Parathyroid adenoma (tissue), 2 donors: ENCODE measurements around the gene HERPUD1.

Experiments used
- H2AFZ ChIP-seq: fragments of 300-600 bp; sonication (generic); one replicate; pipeline ENCODE4 v1.7.0; 2017; ENCODE audit warnings: antibody characterized with exemption, mild to moderate bottlenecking
- H3K27ac ChIP-seq: fragments of 300-600 bp; sonication (generic); one replicate; pipeline ENCODE4 v1.7.0; 2017
- H3K27me3 ChIP-seq: fragments of 300-600 bp; sonication (generic); one replicate; pipeline ENCODE4 v1.7.0; 2017; ENCODE audit warnings: low read length; ENCODE audit not compliant: control insufficient read depth, insufficient read depth
- H3K36me3 ChIP-seq: fragments of 300-600 bp; sonication (generic); one replicate; pipeline ENCODE4 v1.7.0; 2017; ENCODE audit warnings: low read length; ENCODE audit not compliant: control insufficient read depth, insufficient read depth
- H3K4me1 ChIP-seq: fragments of 300-600 bp; sonication (generic); one replicate; pipeline ENCODE4 v1.7.0; 2017; ENCODE audit warnings: control low read depth
- H3K4me2 ChIP-seq: fragments of 300-600 bp; sonication (generic); one replicate; pipeline ENCODE4 v1.7.0; 2017; ENCODE audit warnings: low read length
- H3K4me3 ChIP-seq: fragments of 300-600 bp; sonication (generic); one replicate; pipeline ENCODE4 v1.7.0; 2017; ENCODE audit warnings: low read depth, low read length
- H3K79me2 ChIP-seq: fragments of 300-600 bp; sonication (generic); one replicate; pipeline ENCODE4 v1.7.0; 2017; ENCODE audit warnings: control low read depth
- H3K9ac ChIP-seq: fragments of 300-600 bp; sonication (generic); one replicate; pipeline ENCODE4 v1.7.0; 2017; ENCODE audit warnings: mild to moderate bottlenecking
- H3K9me3 ChIP-seq: fragments of 300-600 bp; sonication (generic); one replicate; pipeline ENCODE4 v1.7.0; 2017; ENCODE audit warnings: low read length; ENCODE audit not compliant: control insufficient read depth
- TF ChIP-seq, protein P1 (sequence below): fragments of 300-600 bp; sonication (generic); IDR thresholded peaks from one replicate; pipeline ENCODE4 v1.7.0; 2017; ENCODE audit warnings: antibody characterized with exemption, mild to moderate bottlenecking
- donor health status: primary hyperparathyroidism.

HERPUD1 gene

DNA sequence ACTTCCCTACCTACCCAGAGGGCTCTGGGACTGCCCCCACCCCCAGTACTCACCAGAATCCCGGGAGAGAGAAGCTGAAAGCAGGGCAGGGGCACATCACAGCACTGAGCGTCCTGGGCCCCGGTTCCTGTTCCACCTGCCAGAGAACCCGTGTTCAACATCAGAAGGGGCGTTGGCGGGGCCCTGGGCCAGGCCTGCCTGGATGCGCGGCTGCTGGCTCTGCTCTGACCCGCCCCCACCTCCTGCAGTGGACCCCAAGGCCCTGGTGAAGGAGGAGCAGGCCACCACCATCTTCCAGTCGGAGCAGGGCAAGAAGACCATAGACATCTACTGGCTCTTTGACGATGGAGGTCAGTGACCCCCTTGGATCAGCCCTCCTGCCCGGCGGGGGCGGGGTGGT lies 39.2 kb upstream of the HERPUD1 start:
- no peaks in the 10 kb centered on the region for H3K27me3 ChIP-seq
- H3K79me2 ChIP-seq = no peaks in the 10 kb centered on the region
- no peaks in the 10 kb centered on the region for H3K9me3 ChIP-seq
- H3K9ac ChIP-seq = no peak overlapping the region
- TF ChIP-seq, protein P1, sequence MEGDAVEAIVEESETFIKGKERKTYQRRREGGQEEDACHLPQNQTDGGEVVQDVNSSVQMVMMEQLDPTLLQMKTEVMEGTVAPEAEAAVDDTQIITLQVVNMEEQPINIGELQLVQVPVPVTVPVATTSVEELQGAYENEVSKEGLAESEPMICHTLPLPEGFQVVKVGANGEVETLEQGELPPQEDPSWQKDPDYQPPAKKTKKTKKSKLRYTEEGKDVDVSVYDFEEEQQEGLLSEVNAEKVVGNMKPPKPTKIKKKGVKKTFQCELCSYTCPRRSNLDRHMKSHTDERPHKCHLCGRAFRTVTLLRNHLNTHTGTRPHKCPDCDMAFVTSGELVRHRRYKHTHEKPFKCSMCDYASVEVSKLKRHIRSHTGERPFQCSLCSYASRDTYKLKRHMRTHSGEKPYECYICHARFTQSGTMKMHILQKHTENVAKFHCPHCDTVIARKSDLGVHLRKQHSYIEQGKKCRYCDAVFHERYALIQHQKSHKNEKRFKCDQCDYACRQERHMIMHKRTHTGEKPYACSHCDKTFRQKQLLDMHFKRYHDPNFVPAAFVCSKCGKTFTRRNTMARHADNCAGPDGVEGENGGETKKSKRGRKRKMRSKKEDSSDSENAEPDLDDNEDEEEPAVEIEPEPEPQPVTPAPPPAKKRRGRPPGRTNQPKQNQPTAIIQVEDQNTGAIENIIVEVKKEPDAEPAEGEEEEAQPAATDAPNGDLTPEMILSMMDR = no peak
- no peaks in the 10 kb centered on the region for H3K36me3 ChIP-seq
- H3K4me2 ChIP-seq = no peak overlapping the region
- no peak overlapping the region for H3K4me3 ChIP-seq
- no peak overlapping the region for H3K27ac ChIP-seq
- no peaks in the 10 kb centered on the region for H3K4me1 ChIP-seq
- no peak overlapping the region for H2AFZ ChIP-seq

DNA sequence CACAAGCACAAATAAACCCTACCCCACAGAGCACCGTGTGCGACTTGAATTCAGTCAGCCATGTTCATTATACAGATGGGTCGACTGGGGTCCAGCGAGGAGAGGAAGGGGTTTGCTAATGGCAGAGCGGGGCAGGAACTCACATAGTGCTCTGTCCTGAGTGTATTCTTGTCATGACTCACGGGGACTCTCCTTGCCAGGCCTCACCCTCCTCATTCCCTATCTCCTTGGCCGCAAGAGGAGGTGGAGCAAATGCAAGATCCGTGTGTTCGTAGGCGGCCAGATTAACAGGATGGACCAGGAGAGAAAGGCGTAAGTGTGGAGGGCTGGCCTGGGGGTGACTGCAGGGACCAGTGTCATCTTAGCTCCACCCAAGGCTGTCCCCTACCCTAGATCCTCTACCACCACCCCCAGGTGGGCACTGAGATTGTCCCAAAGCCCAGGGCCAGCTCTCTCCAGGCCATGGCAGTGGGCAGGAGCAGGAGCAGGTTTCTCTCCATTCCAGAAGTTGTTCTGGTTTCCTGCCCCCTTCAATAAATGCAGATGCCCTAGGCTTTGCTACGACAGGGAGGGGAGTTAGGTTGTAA lies 37.5 kb upstream of the HERPUD1 start:
- Histone ChIP-seq H3K36me3 (no peaks in the 10 kb centered on the region), H3K9ac (no peak overlapping the region), H3K9me3 (no peaks in the 10 kb centered on the region), H3K4me3 (no peak overlapping the region), H3K27me3 (no peaks in the 10 kb centered on the region), H3K79me2 (no peaks in the 10 kb centered on the region), H3K27ac (no peak overlapping the region), H3K4me2 (no peak overlapping the region), H2AFZ (no peak overlapping the region), H3K4me1 (no peaks in the 10 kb centered on the region)
- TF ChIP-seq, protein P1 = no peak

DNA sequence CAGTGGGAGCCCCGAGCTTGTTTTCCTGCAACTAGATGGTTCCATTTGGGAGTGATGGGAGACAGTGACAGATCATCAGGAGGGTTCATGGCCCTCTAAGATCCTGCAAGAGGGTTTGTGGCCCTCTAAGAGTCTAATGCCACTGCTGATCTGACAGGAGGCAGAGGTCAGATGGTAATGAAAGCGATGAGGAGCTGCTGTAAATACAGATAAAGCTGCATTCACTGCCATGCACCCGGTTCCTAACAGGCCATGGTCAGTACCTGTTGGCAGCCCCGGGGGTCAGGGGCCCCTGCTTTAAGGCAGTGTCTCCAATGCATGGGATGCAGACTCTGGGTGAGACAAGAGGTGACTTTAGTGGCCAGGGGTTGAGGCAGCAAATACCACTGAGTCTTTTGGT lies 36.1 kb upstream of the HERPUD1 start:
- H3K9me3 ChIP-seq = no peaks in the 10 kb centered on the region
- no peak overlapping the region for H3K4me2 ChIP-seq
- H3K79me2 ChIP-seq = no peaks in the 10 kb centered on the region
- no peak overlapping the region for H3K4me3 ChIP-seq
- no peaks in the 10 kb centered on the region for H3K27me3 ChIP-seq
- no peaks in the 10 kb centered on the region for H3K4me1 ChIP-seq
- TF ChIP-seq, protein P1 = no peak
- no peaks in the 10 kb centered on the region for H3K36me3 ChIP-seq
- H3K9ac ChIP-seq = no peak overlapping the region
- no peak overlapping the region for H2AFZ ChIP-seq
- no peak overlapping the region for H3K27ac ChIP-seq

- H3K27me3 ChIP-seq = no peaks in the 10 kb centered on the region
- H3K9ac ChIP-seq = no peak overlapping the region
- TF ChIP-seq, protein P1 = no peak
- no peaks in the 10 kb centered on the region for H3K9me3 ChIP-seq
- no peak overlapping the region for H2AFZ ChIP-seq
- H3K79me2 ChIP-seq = no peaks in the 10 kb centered on the region
- no peak overlapping the region for H3K4me3 ChIP-seq
- H3K27ac ChIP-seq = no peak overlapping the region
- no peaks in the 10 kb centered on the region for H3K36me3 ChIP-seq
- no peak overlapping the region for H3K4me2 ChIP-seq
- H3K4me1 ChIP-seq = no peaks in the 10 kb centered on the region
Measured at GRCh38 chr16:56896244-56896643, 35.7 kb upstream of the HERPUD1 start.
